GM12892 (cell line): ENCODE measurements around the gene CAPN5.

Source experiments
- POLR2A ChIP-seq: IDR thresholded peaks from 2 replicates; pipeline ENCODE4 v1.6.1; 2011; ENCODE audit warnings: low read depth, low read length, control low read depth
- POLR2AphosphoS5 ChIP-seq: IDR thresholded peaks from 2 replicates; pipeline ENCODE4 v1.6.1; 2011; ENCODE audit warnings: low read depth, low read length, control low read depth
- TAF1 ChIP-seq: IDR thresholded peaks from 2 replicates; pipeline ENCODE4 v1.6.1; 2011; ENCODE audit warnings: low read depth, mild to moderate bottlenecking, control low read depth, low read length, borderline replicate concordance

GRCh38 chr11:77150836-77151235 lies 84.1 kb downstream of the CAPN5 start:
- TF ChIP-seq POLR2A (no peak), POLR2AphosphoS5 (no peak), TAF1 (no peak)
